Lower leg skin (tissue), 3 donors: Measurements from ENCODE around the gene BMF.

ENCODE experiments used
- POLR2A ChIP-seq, 2 donors: fragments of 450-650 bp; IDR thresholded peaks; one replicate each; pipeline ENCODE4 v1.6.1; 2016 to 2017; ENCODE audit warnings: antibody characterized with exemption in 2 of 2, mild to moderate bottlenecking in 1 of 2, moderate library complexity in 1 of 2
- TF ChIP-seq, protein P1 (sequence below), 3 donors: fragments of 450-650 bp; IDR thresholded peaks; one replicate each; pipeline ENCODE4 v1.5.1; 2016; ENCODE audit warnings: antibody characterized with exemption in 3 of 3, mild to moderate bottlenecking in 3 of 3, moderate library complexity in 2 of 3

DNA sequence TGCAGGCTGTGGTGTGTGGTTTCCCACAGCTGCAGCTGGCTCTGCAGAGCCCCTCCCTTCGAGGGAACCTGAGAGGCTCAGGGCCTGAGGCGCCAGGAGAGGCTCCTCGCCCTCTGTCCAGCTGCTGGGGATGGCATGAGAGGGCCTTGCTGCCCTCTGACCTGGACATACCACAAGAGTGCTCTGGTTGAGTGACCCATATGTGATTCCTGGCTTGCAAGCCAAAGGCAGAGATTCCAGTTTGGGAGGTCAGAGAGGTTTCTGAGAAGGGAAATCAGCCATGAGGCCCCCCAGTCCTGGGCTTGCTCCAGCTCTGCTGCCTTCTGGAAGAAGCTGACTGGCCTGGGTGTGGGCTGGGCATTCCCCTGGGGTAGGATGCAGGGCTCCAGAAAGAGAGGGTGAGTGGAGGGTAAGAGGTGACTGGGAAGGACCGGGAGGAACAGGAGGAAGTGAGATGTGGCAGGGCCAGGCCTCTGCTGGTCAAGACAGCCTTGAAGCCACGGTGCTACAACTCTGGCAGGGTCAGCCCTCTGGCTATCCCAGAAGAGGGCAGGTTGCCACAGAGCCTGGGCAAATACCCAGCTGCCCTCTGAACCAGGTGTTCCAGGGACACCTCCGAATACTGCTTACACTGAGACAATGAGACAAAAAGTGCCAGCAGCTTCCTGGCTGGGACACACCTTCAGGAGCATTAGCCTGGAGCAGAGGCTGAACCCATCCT lies 53.7 kb downstream of the BMF start:
- TF ChIP-seq, protein P1, sequence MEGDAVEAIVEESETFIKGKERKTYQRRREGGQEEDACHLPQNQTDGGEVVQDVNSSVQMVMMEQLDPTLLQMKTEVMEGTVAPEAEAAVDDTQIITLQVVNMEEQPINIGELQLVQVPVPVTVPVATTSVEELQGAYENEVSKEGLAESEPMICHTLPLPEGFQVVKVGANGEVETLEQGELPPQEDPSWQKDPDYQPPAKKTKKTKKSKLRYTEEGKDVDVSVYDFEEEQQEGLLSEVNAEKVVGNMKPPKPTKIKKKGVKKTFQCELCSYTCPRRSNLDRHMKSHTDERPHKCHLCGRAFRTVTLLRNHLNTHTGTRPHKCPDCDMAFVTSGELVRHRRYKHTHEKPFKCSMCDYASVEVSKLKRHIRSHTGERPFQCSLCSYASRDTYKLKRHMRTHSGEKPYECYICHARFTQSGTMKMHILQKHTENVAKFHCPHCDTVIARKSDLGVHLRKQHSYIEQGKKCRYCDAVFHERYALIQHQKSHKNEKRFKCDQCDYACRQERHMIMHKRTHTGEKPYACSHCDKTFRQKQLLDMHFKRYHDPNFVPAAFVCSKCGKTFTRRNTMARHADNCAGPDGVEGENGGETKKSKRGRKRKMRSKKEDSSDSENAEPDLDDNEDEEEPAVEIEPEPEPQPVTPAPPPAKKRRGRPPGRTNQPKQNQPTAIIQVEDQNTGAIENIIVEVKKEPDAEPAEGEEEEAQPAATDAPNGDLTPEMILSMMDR (IDR thresholded peaks at IDR 0.05): no peak
- TF ChIP-seq POLR2A (IDR thresholded peaks at IDR 0.05): no peak
